ENCODE data around the gene KIFC1. TPM values are rescaled to one million over a fixed set of nuclear protein-coding genes. Genes with fewer than 3 reads are reported as not detected.

KIFC1 gene
- total RNA-seq, 3 donors from 2014 or later (not counting 1 experiment from before 2014, with no cell fraction given) = 2.7 to 4.6 (median 3.3) TPM

GRCh38 chr6:33456156-33456555, 64.5 kb downstream of the KIFC1 start:
- no peaks in the 10 kb centered on the region for H3K36me3 ChIP-seq (ENCODE audit: control insufficient read depth, insufficient read depth, low read length)
- no peak overlapping the region for H3K4me3 ChIP-seq (ENCODE audit: low read length)
- Mint-ChIP-seq H3K4me1 (peaks cover 28 to 42% of the 10 kb centered on the region in 2 donors), H3K27me3 (ENCODE audit: low read depth in 2 of 2) (no peaks in the 10 kb centered on the region), H3K36me3 (no peaks in the 10 kb centered on the region), H3K9me3 (no peaks in the 10 kb centered on the region), H3K27ac (peak overlapping the region in 1 of 2 donors; percentile 98), H3K4me3 (peak overlapping the region; percentile 31)
- no peaks in the 10 kb centered on the region for H3K27me3 ChIP-seq (ENCODE audit: control insufficient read depth, insufficient read depth, low read length)
- intact Hi-C loops (cut with micrococcal nuclease) = loop anchor here (10.0 kb wide), 1 partner anchor 119 kb away; no protein-coding TSS in a partner anchor
- no peak overlapping the region for H3K27ac ChIP-seq (ENCODE audit: low read length)
- ATAC-seq (no peak), DNase-seq (no peak)
- WGBS (ENCODE audit: insufficient coverage) = 97% methylated on average over 12 of the region's 12 CpGs
- no peaks in the 10 kb centered on the region for H3K9me3 ChIP-seq (ENCODE audit: control insufficient read depth, insufficient read depth, low read length)
- no peak for TF ChIP-seq CTCF (IDR thresholded peaks at IDR 0.05)
- H3K4me1 ChIP-seq (ENCODE audit: control insufficient read depth, insufficient read depth, low read length) = peaks cover 23% of the 10 kb centered on the region

- ATAC-seq = no peak
- no peaks in the 10 kb centered on the region for H3K9me3 Mint-ChIP-seq
Measured at GRCh38 chr6:33458676-33459075, 67.1 kb downstream of the KIFC1 start.

GRCh38 chr6:33459226-33459625, 67.6 kb downstream of the KIFC1 start:
- Mint-ChIP-seq H3K36me3 (no peaks in the 10 kb centered on the region), H3K27ac (no peak overlapping the region), H3K9me3 (no peaks in the 10 kb centered on the region), H3K4me3 (no peak overlapping the region), H3K27me3 (ENCODE audit: low read depth in 2 of 2) (peaks cover 0 to 9% of the 10 kb centered on the region in 2 donors), H3K4me1 (peaks cover 14 to 20% of the 10 kb centered on the region in 2 donors)
- WGBS (ENCODE audit: insufficient coverage) = 100% methylated on average over 2 of the region's 2 CpGs
- Histone ChIP-seq H3K9me3 (ENCODE audit: control insufficient read depth, insufficient read depth, low read length) (no peaks in the 10 kb centered on the region), H3K4me3 (ENCODE audit: low read length) (no peak overlapping the region), H3K4me1 (ENCODE audit: control insufficient read depth, insufficient read depth, low read length) (peaks cover 8% of the 10 kb centered on the region), H3K36me3 (ENCODE audit: control insufficient read depth, insufficient read depth, low read length) (no peaks in the 10 kb centered on the region), H3K27ac (ENCODE audit: low read length) (no peak overlapping the region), H3K27me3 (ENCODE audit: control insufficient read depth, insufficient read depth, low read length) (no peaks in the 10 kb centered on the region)
- ATAC-seq (no peak), DNase-seq (no peak)
- intact Hi-C loops (cut with micrococcal nuclease) = loop anchor here (10.0 kb wide), 1 partner anchor 116 kb away; no protein-coding TSS in a partner anchor
- TF ChIP-seq CTCF (IDR thresholded peaks at IDR 0.05) = no peak

More at GRCh38 chr6:33458676-33459075, 67.1 kb downstream of the KIFC1 start:
- WGBS (ENCODE audit: insufficient coverage) = 92% methylated on average over 3 of the region's 3 CpGs
- H3K27ac Mint-ChIP-seq = no peak overlapping the region
- DNase-seq = no peak
- H3K4me1 Mint-ChIP-seq = peaks cover 19 to 25% of the 10 kb centered on the region in 2 donors
- Histone ChIP-seq H3K4me3 (ENCODE audit: low read length) (no peak overlapping the region), H3K4me1 (ENCODE audit: control insufficient read depth, insufficient read depth, low read length) (peaks cover 11% of the 10 kb centered on the region), H3K36me3 (ENCODE audit: control insufficient read depth, insufficient read depth, low read length) (no peaks in the 10 kb centered on the region), H3K27me3 (ENCODE audit: control insufficient read depth, insufficient read depth, low read length) (no peaks in the 10 kb centered on the region), H3K9me3 (ENCODE audit: control insufficient read depth, insufficient read depth, low read length) (no peaks in the 10 kb centered on the region), H3K27ac (ENCODE audit: low read length) (no peak overlapping the region)
- no peak overlapping the region for H3K4me3 Mint-ChIP-seq
- peaks cover 0 to 8% of the 10 kb centered on the region in 2 donors for H3K27me3 Mint-ChIP-seq (ENCODE audit: low read depth in 2 of 2)
- H3K36me3 Mint-ChIP-seq = no peaks in the 10 kb centered on the region
- intact Hi-C loops (cut with micrococcal nuclease) = loop anchor here (10.0 kb wide), 1 partner anchor 116 kb away; no protein-coding TSS in a partner anchor
- TF ChIP-seq CTCF (IDR thresholded peaks at IDR 0.05) = no peak

Other genes starting within 250 kb of the KIFC1 start
- 1 to 10 TPM in 1 of 3 donors, under 1 TPM in 2; 0.93 to 2.0 (median 0.94) TPM for gene COL11A2, start 199.4 kb upstream of the KIFC1 start, total RNA-seq
- gene RXRB, start 191.2 kb upstream of the KIFC1 start, total RNA-seq = 10 to 100 TPM; 72.3 to 96.4 (median 73.9) TPM
- 10 to 100 TPM; 38.9 to 45.7 (median 45.6) TPM for gene SLC39A7, start 191.0 kb upstream of the KIFC1 start, total RNA-seq
- 1 to 10 TPM; 5.4 to 7.7 (median 6.8) TPM for gene HSD17B8, start 187.2 kb upstream of the KIFC1 start, total RNA-seq
- 10 to 100 TPM; 34.5 to 40.3 (median 36.5) TPM for gene RING1, start 183.3 kb upstream of the KIFC1 start, total RNA-seq
- gene VPS52, start 119.9 kb upstream of the KIFC1 start, total RNA-seq = 100 to 1,000 TPM in 1 of 3 donors, 10 to 100 TPM in 2; 98.0 to 112 (median 99.4) TPM
- 1,000 to 10,000 TPM; 1,182 to 1,707 (median 1,500) TPM for gene RPS18, start 119.7 kb upstream of the KIFC1 start, total RNA-seq
- 10 to 100 TPM; 22.7 to 24.1 (median 23.1) TPM for gene B3GALT4, start 114.7 kb upstream of the KIFC1 start, total RNA-seq
- gene WDR46, start 102.6 kb upstream of the KIFC1 start, total RNA-seq = 10 to 100 TPM; 33.6 to 56.3 (median 47.0) TPM
- 10 to 100 TPM; 19.2 to 26.5 (median 22.7) TPM for gene PFDN6, start 102.2 kb upstream of the KIFC1 start, total RNA-seq
- 10 to 100 TPM; 80.7 to 91.4 (median 84.9) TPM for gene RGL2, start 92.9 kb upstream of the KIFC1 start, total RNA-seq
- gene TAPBP, start 77.7 kb upstream of the KIFC1 start, total RNA-seq = 100 to 1,000 TPM; 404 to 457 (median 446) TPM
- gene ZBTB22, start 74.1 kb upstream of the KIFC1 start, total RNA-seq = 10 to 100 TPM; 20.4 to 34.0 (median 25.9) TPM
- 10 to 100 TPM; 50.7 to 76.7 (median 51.6) TPM for gene DAXX, start 68.9 kb upstream of the KIFC1 start, total RNA-seq
- 100 to 1,000 TPM; 262 to 392 (median 322) TPM for gene PHF1, start 19.2 kb downstream of the KIFC1 start, total RNA-seq
- gene CUTA, start 26.3 kb downstream of the KIFC1 start, total RNA-seq = 100 to 1,000 TPM; 166 to 186 (median 184) TPM
- 10 to 100 TPM; 43.5 to 61.6 (median 55.8) TPM for gene SYNGAP1, start 28.2 kb downstream of the KIFC1 start, total RNA-seq
- 1 to 10 TPM; 3.8 to 5.1 (median 3.9) TPM for gene ZBTB9, start 62.8 kb downstream of the KIFC1 start, total RNA-seq
- 10 to 100 TPM; 36.3 to 49.8 (median 40.7) TPM for gene BAK1, start 188.5 kb downstream of the KIFC1 start, total RNA-seq
- gene ITPR3, start 229.5 kb downstream of the KIFC1 start, total RNA-seq = 10 to 100 TPM; 45.5 to 66.7 (median 46.0) TPM

Data from natural killer cell (primary cell).